NCI-H2171 (cell line): ENCODE data around the gene PMAIP1.
"Not testable (repeated sequence)": the region's sequence is repeated elsewhere in the genome, so short reads cannot be mapped to it uniquely, and the experiment has no call there.

ENCODE experiments used
- DNase-seq: peaks from one replicate; lab custom pipeline; 2025; lab: John Stamatoyannopoulos, UW

Gene PMAIP1

DNA sequence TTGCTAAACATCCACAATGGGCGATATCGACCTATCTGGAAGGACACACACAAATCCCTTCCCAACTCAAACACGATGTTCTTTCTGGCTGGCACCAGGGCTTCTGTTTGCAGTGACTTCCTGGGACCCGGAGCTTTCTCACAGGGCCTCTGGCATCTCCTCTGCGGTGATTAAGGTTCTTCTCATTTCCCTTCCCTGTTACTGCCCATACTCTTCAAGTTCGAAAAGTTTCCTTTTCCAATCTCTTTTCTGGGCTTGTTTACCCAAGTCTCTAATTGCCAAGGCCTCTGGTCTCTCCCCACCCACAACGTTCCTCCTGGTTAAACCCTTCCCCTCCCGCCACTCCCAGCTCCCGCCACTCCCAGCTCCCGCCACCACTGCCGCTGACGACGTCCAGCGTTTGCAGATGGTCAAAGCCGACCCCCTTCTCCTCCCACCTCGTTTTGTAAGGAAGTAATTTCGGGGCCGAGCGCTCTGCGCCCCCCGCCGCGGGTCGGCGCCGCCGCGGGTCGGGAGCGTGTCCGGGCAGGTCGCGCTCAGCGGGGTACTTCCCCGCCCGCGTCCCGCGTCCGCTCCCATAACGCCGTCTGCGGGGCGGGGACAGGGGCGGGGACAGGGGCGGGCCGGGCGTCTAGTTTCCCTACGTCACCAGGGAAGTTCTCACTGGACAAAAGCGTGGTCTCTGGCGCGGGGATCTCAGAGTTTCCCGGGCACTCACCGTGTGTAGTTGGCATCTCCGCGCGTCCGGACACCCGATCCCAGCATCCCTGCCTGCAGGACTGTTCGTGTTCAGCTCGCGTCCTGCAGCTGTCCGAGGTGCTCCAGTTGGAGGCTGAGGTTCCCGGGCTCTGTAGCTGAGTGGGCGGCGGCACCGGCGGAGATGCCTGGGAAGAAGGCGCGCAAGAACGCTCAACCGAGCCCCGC, at the start of gene PMAIP1:
PMAIP1 (plus strand) TSS at position 699 of the 924 bp plus-strand sequence; CDS start at position 881, 182 bp downstream.
- DNase-seq: peak; percentile 90

DNA sequence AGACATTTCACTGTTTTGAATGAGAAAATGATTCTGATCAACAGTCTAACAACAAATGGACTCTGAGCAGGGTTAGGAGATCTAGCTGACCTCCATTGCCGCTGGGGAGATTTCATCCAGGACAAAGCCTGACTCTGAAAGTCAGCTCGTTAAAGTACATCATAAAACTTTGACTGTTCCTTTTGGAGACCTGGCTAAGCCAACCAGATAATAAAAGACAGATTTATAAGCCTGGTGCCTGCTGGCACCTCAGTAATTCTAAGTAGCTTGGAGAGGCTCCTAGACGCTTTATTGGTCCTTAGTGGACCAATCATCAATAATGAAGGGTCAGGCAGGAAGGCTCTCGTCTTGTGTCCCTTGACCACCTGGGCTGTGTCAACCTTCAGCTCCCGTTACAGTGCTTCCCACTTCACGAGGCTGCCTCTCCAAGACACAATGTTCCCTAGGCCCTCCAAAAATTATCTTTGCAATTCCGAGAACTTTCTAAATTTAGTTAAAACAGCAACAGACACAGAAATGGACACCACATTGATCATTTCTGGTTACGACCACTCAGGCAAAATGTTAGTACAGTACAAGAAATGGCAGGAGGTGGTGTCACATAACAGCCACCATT, 47.9 kb upstream of the PMAIP1 start:
- no peak for DNase-seq

DNA sequence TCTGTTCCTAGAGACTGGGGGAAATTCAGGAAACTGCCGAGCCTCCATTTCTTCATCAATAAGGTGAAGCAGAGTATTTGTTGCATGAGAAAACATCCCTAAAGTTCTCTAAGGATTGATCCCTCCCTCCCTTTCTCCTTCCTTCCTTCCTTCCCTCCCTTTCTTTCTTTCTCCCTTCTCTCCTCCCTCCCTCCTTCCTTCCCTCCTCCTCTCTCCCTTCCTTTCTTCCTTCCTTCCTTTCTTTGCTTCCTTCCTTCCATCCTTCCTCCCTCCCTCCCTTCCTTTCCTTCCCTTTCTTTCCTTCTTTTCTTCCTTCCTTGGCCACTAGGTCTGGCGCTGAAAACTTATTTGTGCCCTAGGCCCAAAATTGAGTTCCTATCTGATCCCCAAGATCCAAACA, 47.2 kb upstream of the PMAIP1 start:
- no peak for DNase-seq

DNA sequence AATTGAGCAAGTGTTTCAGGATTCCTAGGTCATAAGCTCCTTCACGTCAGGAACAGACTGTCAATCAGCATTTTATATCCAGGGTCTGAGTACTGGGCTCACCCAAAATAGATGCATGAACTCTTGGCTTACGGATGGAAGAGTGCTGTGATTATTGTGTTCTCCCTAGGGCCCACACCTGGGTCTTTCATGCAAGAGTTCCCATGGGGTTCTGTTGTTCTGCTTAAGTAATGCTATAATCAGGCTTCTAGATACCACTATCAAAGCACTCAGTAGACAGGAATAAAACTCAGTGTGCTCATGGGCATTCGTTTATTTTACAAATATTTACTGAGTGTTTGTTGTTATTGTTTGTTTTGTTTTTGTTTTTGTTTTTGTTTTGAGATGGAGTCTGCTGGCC, 46.4 kb upstream of the PMAIP1 start:
- DNase-seq: no peak

DNA sequence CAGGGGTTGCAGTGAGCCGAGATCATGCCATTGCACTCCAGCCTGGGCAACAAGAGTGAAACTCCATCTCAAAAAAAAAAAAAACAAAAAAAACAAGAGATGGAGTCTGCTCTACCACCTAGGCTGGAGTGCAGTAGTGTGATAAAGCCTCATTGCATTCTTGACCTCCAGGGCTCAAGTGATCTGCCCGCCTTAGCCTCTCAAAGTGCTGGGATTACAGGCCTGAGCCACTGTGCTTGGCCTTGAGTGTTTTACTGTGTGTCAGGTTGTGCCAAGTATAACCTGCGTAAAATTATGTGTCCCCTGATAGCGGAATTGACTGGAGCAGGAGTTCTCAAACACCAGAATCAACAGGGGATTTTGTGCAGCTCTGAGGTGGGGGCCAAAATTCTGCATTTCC, 45.8 kb upstream of the PMAIP1 start:
- not testable (repeated sequence) for DNase-seq

DNA sequence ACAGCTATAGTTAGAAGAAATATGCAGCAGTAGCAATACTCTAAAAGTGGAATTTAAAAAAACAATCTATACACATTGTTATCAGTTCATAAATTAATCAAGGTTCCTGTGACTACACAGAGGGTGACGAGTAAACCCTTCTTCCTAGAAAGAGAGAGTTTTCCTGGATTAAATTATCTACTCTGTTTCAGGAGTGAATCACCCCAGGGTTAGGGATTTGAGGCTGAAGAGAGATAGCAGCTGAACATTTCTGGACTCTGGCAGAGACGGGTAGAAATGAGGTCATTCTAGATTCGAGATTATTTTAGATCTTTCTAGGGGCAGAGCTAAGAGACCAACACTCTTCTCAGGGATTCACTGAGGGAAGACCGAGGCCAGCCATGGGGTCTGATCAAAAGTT, 38.8 kb upstream of the PMAIP1 start:
- DNase-seq: no peak

DNA sequence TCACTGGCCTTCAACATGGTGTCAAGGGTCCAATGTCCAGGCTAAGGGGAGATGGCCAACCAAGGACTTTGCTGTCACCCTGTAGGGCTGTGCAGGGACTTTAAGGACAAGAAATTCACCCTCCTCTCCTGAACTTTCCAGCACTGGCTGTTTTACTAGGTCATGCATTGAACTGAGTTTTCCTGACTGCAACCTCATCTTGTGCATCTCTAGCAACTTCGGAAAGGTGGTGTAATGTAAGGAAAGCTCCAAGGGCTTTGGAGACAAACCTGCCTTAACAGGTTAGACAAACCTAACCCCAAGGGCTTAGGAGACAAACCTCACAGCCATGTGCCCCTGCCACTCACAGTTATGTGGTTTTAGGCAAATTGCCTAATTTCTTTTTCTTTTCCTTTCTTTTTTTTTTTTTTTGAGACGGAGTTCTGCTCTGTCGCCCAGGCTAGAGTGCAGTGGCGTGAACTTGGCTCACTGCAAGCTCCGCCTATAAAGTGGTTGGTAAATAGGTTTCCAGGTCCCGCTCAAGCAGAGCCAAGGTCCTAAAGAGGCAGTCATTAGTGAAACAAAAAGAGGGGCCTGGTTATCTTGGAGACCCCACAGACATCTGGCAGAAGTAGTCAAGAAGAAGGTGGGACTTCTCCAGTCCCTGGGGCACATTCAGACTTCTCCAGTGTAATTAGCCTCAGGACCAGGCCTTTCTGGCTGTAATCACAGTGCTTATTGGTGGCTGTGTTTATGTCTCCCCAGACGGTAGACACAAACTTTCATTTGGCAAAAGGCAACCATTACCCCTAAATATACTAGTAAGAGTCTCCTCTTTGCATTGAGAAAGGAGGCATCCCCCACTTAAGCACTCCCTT, 37.6 kb upstream of the PMAIP1 start:
- no peak for DNase-seq

DNA sequence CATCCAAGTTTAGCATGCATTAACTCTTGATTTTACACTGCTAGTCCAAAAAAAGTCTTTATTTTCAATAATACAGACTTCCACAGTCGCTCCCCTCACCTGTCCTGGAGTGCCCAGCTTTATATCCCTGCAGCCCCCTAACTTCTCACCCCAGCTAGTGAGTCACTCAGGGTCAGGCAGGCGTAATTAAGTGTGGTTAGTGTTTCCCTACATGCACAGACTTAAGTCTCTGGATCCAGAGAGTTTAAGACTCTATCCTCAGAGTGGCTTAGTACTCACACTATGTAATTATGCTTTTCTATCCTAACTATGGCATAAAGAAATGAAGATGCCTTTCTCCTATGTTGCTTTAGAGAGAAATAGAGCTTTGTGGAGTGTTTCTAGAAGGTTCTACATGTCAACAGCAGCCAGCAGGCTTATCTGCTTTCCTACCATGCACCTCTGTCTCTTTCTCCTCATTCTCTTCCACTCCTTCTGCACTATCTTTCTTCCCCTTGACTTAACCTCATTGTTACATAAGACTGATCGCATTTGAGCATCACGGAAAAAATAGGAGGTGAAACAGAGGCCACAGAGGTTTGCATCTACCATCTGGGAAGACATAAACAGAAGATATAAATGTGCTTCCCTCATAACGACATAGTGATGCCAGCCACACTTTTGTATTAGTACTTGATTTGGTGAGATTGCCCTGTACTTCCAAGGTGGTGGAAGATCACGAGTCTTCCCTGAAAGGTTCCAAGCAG, 34.4 kb upstream of the PMAIP1 start:
- DNase-seq: no peak

DNA sequence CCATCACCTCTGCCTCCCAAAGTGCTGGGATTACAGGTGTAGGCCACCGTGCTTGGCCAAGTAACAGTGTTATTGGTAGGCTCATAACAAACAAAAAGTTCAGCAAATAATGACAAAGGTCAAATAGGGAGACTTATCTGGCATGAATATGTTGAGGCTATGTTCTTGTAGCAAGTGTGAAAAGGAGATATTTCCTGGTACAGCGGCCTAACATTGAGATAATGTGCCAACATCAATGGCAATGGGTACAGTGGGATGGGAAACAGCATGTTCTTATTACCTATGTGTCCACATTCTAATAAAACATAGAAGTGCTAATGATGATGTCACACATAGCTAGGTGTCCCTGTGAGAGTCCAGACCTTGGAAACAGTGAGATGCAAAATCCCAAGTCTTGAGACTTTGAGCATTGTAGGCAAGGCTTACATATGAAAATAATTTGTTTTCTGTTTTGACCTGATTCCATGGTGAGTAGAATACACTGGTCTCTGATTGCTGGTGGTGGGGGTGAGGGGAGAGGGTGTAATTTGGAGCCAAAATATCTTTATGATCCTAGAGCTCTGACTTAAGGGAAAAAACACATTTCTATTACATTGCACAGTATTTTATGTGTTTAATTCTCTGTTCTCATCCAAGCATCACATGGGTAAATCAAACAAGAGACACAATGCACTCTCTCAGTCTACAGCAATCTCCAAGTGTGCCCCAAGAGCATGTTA, 33.1 kb upstream of the PMAIP1 start:
- DNase-seq: no peak

DNA sequence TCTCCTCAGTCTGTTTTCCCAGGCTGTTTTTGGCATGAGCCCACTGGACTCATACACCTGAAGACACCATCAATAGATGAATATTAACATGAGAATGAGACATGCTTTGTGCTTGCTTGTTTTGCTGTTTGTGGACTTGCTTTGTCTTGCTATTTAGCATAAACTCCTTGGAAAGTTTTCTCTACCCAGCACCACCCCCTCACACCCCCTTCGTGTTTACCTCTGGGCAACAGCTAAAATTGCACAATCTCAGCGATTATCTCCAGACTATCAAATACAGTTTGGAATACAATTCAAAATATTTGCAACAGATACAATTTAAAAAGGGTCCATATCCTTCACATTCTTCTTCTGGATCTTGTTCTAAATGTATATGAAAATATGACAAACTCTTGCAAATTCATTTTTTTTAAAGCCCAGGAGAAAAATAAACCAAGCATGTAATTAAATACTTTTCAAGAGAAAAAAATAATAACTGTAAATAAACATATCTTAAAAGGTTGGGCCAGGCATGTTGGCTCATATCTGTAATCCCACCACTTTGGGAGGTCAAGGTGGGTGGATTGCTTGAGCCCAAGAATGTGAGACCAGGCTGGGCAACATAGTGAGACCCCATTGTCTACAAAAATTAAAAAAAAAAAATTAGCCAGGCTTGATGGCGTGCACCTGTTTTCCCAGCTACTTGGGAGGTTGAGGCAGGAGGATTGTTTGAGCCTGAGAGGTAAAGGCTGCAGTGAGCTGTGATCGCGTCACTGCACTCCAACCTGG, 32.3 kb upstream of the PMAIP1 start:
- DNase-seq: no peak

DNA sequence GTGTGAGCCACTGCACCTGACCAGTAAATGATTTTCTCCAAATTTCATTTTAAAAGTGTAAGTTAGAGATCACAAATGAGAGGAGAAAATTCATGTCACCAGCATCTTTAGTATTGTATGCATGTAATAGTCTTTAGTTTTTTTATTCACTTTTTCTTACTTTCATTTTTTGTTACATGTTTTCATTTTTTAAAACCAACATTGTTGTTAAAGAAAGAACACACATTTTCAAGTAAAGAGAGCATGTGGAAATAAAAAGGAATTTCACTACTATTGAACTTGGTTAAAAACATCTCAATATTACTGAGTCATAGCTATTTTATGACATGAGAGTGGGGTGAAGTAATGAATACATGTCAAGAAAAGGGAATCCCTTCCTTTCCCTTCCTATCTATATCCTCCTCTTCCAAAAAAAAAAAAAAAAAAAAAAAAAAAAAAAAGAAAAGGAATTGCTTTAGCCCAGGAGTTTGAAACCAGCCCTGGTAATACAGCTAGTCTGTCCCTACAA, 29.1 kb upstream of the PMAIP1 start:
- no peak for DNase-seq

DNA sequence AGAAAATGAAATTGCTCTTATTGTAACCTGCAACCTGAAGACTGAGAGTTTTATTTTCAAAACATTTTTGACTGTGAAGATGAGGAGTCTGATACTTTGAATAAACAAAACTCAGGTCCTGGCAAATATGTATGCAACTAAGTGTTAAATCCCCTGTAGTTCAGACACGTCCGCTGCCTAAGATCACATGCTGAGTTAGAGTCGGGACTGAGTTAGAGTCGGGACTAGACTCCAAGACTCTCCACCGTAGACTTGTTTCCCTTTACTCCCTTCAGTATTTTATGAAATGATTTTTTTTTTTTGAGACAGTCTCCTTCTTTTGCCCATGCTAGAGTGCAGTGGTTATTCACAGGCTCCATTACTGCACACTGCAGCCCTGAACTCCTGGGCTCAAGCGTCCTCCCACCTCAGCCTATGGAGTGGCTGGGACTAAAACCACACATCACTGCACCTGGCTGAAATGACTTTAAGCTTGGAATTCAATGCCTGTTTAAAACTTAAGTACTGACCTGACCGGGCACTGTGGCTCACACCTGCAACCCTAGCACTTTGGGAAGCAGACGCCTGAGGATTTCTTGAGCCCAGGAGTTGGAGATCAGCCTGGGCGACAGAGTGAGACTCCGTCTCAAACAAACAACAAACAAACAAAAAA, 28.0 kb upstream of the PMAIP1 start:
- no peak for DNase-seq

DNA sequence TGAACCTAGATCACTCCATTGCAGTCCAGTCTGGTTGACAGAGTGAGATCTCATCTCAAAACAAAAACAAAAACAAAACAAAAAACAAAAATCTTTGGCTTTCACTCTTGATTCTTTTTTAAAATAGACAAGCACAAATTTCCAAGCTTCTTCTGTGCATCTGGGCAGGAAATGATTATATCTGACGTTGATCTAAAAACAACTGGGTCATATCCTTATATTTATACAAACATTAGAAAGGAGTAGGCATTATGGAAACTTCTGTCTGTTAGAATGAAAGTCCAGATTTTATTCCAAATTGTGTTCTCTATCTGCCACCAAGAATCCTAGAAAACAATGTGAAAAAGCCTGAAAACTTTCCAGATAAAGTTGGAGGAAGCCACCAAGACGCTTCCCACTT, 26.2 kb upstream of the PMAIP1 start:
- no peak for DNase-seq

DNA sequence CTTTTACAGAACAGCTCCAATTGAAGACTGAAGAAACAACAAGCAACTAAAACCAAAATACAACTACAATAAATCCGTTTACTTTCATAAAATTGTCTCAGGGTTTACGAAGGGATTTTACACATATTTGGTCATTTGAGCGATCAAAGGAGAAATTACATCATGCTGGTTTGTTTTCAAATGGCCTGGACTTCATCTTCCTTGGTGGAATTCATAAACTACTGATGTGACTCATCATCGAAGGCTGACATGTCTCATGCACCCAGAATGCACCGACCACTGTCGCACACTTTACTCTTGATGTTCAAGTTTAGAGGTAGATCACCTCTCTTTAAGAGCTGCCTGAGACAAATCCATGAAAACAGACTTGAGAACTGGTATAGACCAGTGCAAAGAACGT, 25.6 kb upstream of the PMAIP1 start:
- no peak for DNase-seq

DNA sequence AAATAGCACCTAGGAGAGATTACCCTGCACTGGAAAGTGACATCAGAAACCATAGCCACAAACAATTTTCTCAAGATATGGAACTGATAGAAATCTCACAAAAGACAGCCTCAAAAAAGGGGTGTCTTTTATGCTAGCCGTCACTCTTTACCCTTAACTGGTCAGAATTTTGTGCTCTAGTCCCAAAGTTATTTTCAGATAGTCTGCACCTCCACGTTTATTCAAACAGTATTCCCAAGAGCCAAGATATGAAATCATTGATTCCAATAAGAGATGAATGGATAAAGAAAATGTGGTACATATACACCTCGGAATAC, 23.5 kb upstream of the PMAIP1 start:
- DNase-seq: no peak

DNA sequence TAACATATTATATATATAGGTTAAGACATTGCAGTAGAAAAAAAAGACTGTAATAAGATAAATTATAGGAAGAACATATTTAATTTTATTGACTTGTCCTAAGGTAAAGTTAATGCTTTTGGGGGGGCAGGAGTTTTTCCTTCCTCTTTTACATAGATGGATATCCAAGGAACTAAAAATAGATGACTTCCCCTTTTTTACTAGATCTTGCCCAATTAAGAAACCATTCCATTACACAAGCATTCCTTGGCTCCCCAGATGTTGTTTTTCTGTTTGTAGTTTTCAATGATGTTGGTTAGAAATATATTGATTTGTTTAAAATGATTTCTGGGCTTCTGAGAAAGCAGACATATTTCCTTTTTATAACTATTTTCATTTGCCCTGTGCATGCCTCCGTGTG, 22.4 kb upstream of the PMAIP1 start:
- no peak for DNase-seq

DNA sequence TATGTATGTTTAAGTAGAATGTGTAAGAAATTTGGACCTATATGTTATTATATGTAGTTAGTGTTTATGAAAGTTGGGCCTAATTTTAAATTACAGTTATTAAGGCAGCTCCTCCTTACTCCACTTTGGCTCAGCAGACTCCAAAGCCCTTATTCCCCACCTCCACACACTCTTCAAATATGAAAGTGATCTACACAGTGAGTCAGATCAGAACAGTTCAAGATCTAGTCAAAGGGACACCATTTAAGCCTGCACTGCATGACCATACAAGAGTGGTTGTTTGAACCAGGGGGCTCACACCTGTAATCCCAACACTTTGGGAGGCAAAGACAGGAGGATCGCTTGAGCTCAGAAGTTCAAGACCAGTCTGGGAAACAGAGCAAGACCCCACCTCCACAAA, 21.2 kb upstream of the PMAIP1 start:
- no peak for DNase-seq

DNA sequence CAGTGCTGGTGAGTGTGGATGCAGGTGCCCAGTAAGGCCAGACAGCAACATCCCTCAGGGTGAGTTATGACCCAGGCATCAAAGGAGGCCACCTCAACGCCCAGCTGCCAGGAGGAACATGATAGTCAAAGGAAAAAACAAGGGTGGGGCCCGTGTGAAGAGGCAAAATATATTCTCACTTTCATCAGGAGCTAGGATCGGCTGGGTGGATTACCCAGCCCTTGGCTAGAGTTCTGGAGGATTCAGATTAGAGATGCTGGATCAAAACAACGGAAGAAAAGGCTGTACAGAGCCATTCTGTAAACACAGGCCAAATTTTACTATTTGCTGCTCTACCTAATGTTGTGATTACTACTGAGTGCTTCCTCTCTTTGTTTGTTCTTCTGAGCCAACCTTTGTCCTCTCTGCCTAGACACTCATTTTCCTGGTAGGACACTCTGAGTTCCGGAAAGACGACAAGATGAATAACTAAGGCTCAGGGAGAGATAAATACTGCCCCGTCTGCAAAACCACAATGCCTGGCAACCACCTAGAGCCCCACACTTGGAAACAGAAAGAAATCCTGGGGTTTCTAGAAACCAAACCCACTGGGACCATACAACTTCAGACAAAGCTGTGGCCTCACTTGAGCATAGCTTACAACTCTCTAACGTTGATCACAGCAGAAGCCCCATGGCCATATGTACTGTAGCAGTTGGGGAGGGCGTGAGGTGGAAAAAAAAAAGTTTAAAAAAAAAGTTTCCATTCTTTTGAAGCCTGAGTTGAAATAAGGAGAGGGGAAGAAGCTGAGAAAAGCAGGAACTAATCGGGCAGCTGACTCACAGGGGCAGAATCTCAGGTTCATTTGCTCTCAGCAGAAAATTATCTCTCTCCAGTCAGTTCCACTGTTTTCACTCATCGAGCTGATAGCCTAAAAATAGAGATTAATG, 17.8 kb upstream of the PMAIP1 start:
- DNase-seq: no peak

DNA sequence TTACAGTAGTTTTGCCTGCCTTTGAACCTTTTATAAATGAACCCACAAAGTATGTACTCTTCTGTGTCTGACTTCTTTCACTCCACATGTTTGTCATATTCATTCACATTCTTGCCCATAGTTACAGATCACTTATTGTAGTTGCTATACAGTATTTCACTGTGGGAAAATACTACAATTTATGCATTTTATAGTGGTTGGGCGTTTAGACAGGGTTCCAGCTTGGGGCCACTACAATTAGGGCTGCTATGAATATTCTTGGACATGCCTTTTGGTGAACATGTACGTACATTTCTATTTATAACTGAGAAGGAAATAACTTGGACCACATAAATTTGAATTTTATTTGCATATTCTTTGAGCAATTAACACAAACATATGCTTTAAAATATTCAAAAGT, 15.4 kb upstream of the PMAIP1 start:
- DNase-seq: no peak
